GM12878 (cell line): ENCODE measurements around the gene PPP4C. TPM values are rescaled to one million over a fixed set of nuclear protein-coding genes. Genes with fewer than 3 reads are reported as not detected.
A peak's percentile ranks its signal among the peaks of the same experiment; 100 is the strongest.

ENCODE experiments used
- ATF2 ChIP-seq: IDR thresholded peaks from 2 replicates; pipeline ENCODE4 v1.6.1; 2012; ENCODE audit warnings: low read length, inconsistent platforms
- BCL3 ChIP-seq: IDR thresholded peaks from 2 replicates; pipeline ENCODE4 v1.6.1; 2011; ENCODE audit warnings: borderline replicate concordance, low read depth, mild to moderate bottlenecking, moderate library complexity, low read length; ENCODE audit not compliant: insufficient read depth, poor library complexity, severe bottlenecking
- CBX3 ChIP-seq: fragments of 200-600 bp; sonication (generic); IDR thresholded peaks from 2 replicates; pipeline ENCODE4 v1.6.1; 2016; ENCODE audit warnings: low read depth, borderline replicate concordance
- CBX5 ChIP-seq: sonication (generic); IDR thresholded peaks from 2 replicates; pipeline ENCODE4 v1.6.1; 2016; ENCODE audit warnings: low read depth, moderate library complexity, mild to moderate bottlenecking, inconsistent platforms
- CHD4 ChIP-seq: fragments of 200-600 bp; sonication (generic); IDR thresholded peaks from 2 replicates; pipeline ENCODE4 v1.6.1; 2016; ENCODE audit warnings: mild to moderate bottlenecking
- ESRRA ChIP-seq: IDR thresholded peaks from 2 replicates; pipeline ENCODE4 v1.6.1; 2012; ENCODE audit warnings: mild to moderate bottlenecking, low read length, improper control_type of control experiment
- ETV6 ChIP-seq, 2 experiments: fragments of 450-650 bp in 1 of 2; IDR thresholded peaks in 1 of 2; conservative IDR thresholded peaks in 1 of 2; 2 replicates each; pipeline ENCODE4 v1.6.1; 2014; ENCODE audit warnings: antibody characterized with exemption in 1 of 2, borderline replicate concordance in 1 of 2, low read depth in 1 of 2, mild to moderate bottlenecking in 1 of 2, moderate library complexity in 1 of 2
- GABPA ChIP-seq: IDR thresholded peaks from 2 replicates; pipeline ENCODE4 v1.6.1; 2014; ENCODE audit warnings: antibody characterized with exemption, low read depth, mild to moderate bottlenecking, inconsistent platforms
- KDM1A ChIP-seq: fragments of 200-600 bp; sonication (generic); IDR thresholded peaks from 2 replicates; pipeline ENCODE4 v1.6.1; 2016; ENCODE audit warnings: borderline replicate concordance
- MTA2 ChIP-seq: fragments of 450-650 bp; IDR thresholded peaks from 2 replicates; pipeline ENCODE4 v1.6.1; 2016; ENCODE audit warnings: low read depth, mild to moderate bottlenecking, moderate library complexity
- MXI1 ChIP-seq: fragments of 150-350 bp; IDR thresholded peaks from 2 replicates; pipeline ENCODE4 v1.6.1; 2011; ENCODE audit warnings: low read depth, mild to moderate bottlenecking, inconsistent platforms, low read length, improper control_type of control experiment
- MYB ChIP-seq: fragments of 150-350 bp; IDR thresholded peaks from 2 replicates; pipeline ENCODE4 v1.6.1; 2014; ENCODE audit warnings: mild to moderate bottlenecking, low read depth, low read length, borderline replicate concordance
- PAX8 ChIP-seq: fragments of 450-650 bp; IDR thresholded peaks from 2 replicates; pipeline ENCODE4 v1.6.1; 2017; ENCODE audit warnings: mild to moderate bottlenecking, moderate library complexity
- RAD21 ChIP-seq: IDR thresholded peaks from 2 replicates; pipeline ENCODE4 v1.6.1; 2011; ENCODE audit warnings: mild to moderate bottlenecking, low read depth, low read length, moderate library complexity; ENCODE audit not compliant: insufficient read depth
- SP1 ChIP-seq: IDR thresholded peaks from one replicate; pipeline ENCODE4 v1.6.1; 2011; ENCODE audit warnings: low read depth, low read length
- SREBF1 ChIP-seq: IDR thresholded peaks from 2 replicates; pipeline ENCODE4 v1.6.1; 2012; ENCODE audit warnings: mild to moderate bottlenecking, low read length
- STAT1 ChIP-seq: fragments of 450-650 bp; conservative IDR thresholded peaks from 2 replicates; pipeline ENCODE4 v1.6.1; 2014; ENCODE audit warnings: antibody characterized with exemption, mild to moderate bottlenecking
- TBL1XR1 ChIP-seq: IDR thresholded peaks from 2 replicates; pipeline ENCODE4 v1.6.1; 2012; ENCODE audit warnings: low read depth, low read length, improper control_type of control experiment
- TCF3 ChIP-seq: IDR thresholded peaks from 2 replicates; pipeline ENCODE4 v1.6.1; 2012; ENCODE audit warnings: low read depth, mild to moderate bottlenecking, low read length, borderline replicate concordance; ENCODE audit not compliant: insufficient read depth
- polyA plus RNA-seq, 11 experiments: library from polyadenylated mRNA; depleted of rRNA in 4 of 11; unstranded in 6 of 11; stranded (reverse) in 5 of 11; fragments of >200 nt; fragmentation: Nextera tagmentation in 4 of 11; fragmentation: Illumina TruSeq in 1 of 11; extraction: Ambion mirVana in 4 of 11; extraction: Trizol in 1 of 11; gene quantifications; 1 replicate in 1 of 11; 2 replicates in 10 of 11; pipeline versions ENCODE4 v1.2.1 to v1.2.3, GENCODE V29; 2011 to 2016; ENCODE audit warnings: inconsistent platforms in 2 of 11, missing spikeins in 2 of 11, low read depth in 1 of 11
- total RNA-seq, 4 experiments: library from RNA; depleted of rRNA in 3 of 4; stranded (reverse); fragments of >200 nt in 3 of 4; fragmentation: Illumina TruSeq in 1 of 4; extraction: Trizol in 1 of 4; gene quantifications; 2 replicates each; pipeline versions ENCODE4 v1.2.1 to v1.2.3, GENCODE V29; 2013 to 2021
- TF ChIP-seq, protein P1 (sequence below): IDR thresholded peaks from 2 replicates; pipeline ENCODE4 v1.6.1; 2012; ENCODE audit warnings: low read depth, low read length, improper control_type of control experiment
- TF ChIP-seq, protein P2 (sequence below): fragments of 450-650 bp; IDR thresholded peaks from 2 replicates; pipeline ENCODE4 v1.6.1; 2017; ENCODE audit warnings: mild to moderate bottlenecking, moderate library complexity

The PPP4C gene
- total and polyA plus RNA-seq, 10 of the 15 experiments (the other 5 are each of a cell fraction or from before 2014, with no cell fraction given) = 2.7 to 240 (median 124) TPM

- TF ChIP-seq MTA2 = no peak
- TF ChIP-seq, protein P1, sequence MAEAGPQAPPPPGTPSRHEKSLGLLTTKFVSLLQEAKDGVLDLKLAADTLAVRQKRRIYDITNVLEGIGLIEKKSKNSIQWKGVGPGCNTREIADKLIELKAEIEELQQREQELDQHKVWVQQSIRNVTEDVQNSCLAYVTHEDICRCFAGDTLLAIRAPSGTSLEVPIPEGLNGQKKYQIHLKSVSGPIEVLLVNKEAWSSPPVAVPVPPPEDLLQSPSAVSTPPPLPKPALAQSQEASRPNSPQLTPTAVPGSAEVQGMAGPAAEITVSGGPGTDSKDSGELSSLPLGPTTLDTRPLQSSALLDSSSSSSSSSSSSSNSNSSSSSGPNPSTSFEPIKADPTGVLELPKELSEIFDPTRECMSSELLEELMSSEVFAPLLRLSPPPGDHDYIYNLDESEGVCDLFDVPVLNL = no peak
- no peak for TF ChIP-seq TCF3
- TF ChIP-seq KDM1A = no peak
- no peak for TF ChIP-seq BCL3
- no peak for TF ChIP-seq PAX8
- TF ChIP-seq, protein P2, sequence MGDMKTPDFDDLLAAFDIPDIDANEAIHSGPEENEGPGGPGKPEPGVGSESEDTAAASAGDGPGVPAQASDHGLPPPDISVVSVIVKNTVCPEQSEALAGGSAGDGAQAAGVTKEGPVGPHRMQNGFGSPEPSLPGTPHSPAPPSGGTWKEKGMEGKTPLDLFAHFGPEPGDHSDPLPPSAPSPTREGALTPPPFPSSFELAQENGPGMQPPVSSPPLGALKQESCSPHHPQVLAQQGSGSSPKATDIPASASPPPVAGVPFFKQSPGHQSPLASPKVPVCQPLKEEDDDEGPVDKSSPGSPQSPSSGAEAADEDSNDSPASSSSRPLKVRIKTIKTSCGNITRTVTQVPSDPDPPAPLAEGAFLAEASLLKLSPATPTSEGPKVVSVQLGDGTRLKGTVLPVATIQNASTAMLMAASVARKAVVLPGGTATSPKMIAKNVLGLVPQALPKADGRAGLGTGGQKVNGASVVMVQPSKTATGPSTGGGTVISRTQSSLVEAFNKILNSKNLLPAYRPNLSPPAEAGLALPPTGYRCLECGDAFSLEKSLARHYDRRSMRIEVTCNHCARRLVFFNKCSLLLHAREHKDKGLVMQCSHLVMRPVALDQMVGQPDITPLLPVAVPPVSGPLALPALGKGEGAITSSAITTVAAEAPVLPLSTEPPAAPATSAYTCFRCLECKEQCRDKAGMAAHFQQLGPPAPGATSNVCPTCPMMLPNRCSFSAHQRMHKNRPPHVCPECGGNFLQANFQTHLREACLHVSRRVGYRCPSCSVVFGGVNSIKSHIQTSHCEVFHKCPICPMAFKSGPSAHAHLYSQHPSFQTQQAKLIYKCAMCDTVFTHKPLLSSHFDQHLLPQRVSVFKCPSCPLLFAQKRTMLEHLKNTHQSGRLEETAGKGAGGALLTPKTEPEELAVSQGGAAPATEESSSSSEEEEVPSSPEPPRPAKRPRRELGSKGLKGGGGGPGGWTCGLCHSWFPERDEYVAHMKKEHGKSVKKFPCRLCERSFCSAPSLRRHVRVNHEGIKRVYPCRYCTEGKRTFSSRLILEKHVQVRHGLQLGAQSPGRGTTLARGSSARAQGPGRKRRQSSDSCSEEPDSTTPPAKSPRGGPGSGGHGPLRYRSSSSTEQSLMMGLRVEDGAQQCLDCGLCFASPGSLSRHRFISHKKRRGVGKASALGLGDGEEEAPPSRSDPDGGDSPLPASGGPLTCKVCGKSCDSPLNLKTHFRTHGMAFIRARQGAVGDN = no peak
- TF ChIP-seq STAT1 = no peak
- no peak for TF ChIP-seq GABPA
- TF ChIP-seq MXI1 = no peak
- no peak for TF ChIP-seq ETV6 (conservative IDR thresholded peaks at IDR 0.05 in 1 of 2, IDR thresholded peaks at IDR 0.05 in 1 of 2; ENCODE audit: borderline replicate concordance in 1 of 2, low read depth in 1 of 2)
- no peak for TF ChIP-seq SP1
- TF ChIP-seq CBX3 = no peak
- no peak for TF ChIP-seq RAD21
- TF ChIP-seq ESRRA = no peak
- no peak for TF ChIP-seq SREBF1
- no peak for TF ChIP-seq ATF2
- no peak for TF ChIP-seq CHD4
- peak; percentile 99 for TF ChIP-seq CBX5
- no peak for TF ChIP-seq TBL1XR1
- TF ChIP-seq MYB = no peak
These were observed 21.2 kb downstream of the PPP4C start (continued) for GRCh38 chr16:30096862-30097563.
